NCI-H1048 (cell line): ENCODE data around the gene ULK4.
"Not testable (repeated sequence)": the region's sequence is repeated elsewhere in the genome, so short reads cannot be mapped to it uniquely, and the experiment has no call there.

Source experiments
- DNase-seq: peaks from one replicate; lab custom pipeline; 2025; lab: John Stamatoyannopoulos, UW

Gene ULK4

DNA sequence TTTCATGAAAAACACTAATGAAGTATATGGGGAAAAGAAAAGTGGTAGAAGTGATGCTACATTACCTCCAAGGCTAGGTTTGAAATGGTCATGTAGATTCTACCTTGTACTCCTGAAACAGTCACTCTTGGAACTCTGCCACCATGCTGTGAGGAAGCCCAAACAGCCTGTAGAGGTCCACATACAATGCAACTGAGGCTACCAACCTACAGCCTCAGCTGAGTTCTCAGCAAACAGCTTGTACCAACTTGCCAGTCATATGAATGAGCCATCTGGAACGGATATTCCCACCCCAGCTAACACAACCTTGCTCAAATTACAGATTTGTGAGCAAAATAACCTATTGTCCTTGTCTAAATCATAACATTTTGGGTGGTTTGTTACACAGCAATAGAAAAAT, 193.5 kb downstream of the ULK4 start:
- no peak for DNase-seq

DNA sequence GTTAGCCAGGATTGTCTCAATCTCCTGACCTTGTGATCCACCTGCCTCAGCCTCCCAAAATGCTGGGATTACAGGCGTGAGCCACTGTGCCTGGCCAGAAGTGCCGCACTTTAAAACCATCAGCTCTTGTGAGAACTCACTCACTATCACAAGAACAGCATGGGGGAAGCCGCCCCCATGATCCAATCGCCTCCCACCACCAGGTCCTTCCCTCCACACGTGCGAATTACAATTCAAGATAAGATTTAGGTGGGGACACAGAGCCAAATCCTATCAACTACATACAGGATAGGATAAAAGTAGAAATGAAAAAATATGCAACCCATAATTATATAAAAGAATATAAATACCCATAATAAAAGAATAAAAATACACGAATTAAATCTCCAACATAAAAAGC, 199.0 kb downstream of the ULK4 start:
- not testable (repeated sequence) for DNase-seq

DNA sequence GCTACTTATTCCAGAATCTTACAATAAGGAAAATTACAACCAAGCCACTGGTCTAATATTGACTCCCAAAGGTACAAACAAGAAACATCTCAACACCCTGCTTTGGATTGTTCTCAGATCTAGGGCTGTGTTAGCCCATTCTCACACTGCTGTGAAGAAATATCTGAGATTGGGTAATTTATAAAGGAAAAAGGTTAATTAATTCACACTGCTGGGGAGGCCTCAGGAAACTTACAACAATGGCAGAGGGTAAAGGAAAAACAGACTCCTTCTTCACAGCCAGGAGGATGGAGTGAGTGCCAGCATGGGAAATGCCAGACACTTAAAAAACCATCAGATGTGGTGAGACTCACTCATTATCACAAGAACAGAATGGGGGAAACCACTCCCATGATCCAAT, 208.3 kb downstream of the ULK4 start:
- DNase-seq = no peak

DNA sequence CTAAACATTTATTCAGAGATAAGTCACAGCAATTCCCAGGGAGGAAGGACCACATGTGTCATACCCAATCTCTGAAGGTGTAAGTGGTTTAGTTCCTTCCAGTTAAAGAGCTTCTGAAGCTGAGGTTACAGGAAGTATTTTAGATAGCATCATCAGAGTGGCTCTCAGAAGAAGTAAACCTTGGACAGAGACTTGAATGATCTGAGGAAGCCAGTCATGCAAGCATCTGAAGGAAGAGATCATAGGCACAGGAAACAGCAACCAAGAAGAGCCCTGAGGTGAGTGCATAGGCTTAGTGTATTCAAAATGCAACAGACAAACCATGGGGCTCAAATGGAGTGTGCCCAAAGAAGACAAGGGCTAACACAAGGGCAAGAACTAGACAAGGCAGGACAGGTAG, 210.3 kb downstream of the ULK4 start:
- DNase-seq = no peak

DNA sequence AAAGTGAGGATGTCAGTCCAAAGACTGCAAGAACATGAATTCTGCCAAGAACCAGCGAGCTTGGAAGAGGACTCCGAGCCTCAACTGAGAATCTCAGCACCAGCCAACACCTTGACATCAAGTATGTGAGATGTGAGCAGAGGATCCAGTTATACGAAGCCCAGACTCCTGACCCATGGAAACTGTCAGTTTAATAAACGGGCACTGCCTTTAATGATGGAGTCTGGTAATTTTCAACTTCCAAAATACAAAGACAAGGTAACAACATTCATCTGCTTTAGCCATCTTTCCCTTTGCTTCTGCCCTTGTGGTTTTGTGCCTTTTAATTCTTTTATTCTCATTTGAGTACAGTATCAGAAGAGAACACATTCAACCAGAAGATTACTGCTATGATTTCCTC, 211.9 kb downstream of the ULK4 start:
- no peak for DNase-seq

DNA sequence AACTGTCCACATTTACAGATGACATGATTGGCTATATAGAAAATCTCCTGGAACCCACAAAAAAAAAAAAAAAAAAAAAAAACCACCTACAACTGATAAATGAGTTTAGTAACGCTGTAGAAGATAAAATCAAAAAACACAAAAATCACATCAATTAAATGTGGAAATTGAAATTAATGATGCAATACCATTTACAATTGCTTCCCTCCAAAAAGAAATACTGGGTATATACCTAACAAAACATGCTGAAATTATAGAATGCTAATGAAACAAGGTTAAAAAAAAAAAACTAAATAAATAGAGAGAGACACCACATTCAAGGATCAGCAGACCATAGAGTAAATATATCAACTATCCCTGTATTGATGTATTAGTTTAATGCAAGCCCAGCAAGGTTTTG, 215.7 kb downstream of the ULK4 start:
- no peak for DNase-seq

DNA sequence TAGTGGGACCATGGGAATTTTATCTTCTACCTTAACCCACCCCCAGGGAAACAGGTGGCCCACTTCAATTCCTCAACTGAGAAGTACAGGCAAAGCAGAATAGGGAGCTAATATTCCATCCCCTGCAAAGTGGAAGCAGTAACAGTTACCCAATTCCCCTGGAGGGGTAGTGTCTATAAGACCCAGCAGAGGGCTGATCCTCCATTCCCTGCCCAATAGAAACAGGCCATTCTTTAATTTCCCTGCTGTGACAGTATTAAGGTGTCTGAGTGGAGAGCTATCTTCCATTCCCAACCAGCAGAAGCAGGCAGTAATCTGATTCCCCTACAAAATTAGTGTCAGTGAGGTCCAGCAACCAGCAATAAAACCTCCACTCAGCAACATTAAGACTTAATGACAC, 219.8 kb downstream of the ULK4 start:
- DNase-seq = no peak

DNA sequence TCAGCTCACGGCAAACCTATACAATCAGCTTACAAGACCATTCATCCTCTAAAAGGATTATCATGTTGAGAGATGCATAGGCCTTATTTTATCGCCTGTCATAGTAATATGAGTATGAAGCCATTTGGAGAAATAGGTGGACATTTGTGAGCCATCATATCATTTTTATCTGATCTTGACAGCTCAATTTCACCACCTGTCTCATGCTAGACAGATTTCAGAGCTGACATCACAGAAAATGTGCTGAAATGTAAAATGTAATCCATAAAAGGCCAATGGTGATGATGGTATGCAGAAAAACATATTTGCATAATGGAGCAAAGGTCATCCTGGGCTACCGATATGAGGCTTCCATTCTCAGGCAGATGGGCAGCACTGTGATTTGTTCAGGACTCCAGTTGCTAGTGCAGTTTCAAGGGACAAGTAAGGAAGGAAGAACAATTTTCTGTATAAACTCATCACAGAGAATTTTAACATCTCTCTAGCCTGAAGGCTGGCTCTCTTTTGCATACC, 221.5 kb downstream of the ULK4 start:
- no peak for DNase-seq

DNA sequence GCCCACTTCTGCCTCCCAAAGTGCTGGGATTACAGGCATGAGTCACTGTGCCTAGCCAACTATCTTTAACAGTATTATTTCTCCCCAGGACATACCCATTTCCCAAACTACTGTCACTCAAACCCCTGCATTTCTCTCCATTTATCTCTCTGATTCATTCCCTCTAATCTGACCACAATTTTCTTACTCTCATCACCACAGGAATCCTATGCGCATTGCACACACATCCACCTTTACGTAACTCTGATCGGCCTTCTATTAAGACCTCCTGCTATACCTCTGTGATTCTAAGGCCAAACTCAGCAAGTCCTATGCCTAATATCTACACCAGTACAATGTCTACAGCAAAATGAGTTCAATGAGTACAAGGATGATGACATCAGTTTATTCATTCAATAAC, 235.0 kb downstream of the ULK4 start:
- no peak for DNase-seq

DNA sequence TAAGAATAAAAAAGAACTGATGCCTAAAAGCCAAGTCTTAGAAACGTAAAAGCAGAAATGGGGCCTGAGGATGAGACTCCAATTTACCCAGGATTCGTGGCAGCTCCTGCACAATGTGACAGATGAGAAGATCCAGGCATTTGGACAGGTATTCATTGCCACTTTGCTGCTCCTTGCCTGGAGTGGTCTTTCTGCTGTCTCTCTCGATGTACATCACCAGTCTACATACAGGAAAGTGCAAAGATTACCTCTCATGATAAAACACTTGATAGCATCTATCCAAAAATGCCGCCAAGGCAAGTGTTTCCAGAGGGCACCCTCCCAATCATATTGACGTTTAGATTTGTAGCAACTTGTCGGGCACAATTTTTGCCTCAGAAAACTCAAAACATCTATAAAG, 244.3 kb downstream of the ULK4 start:
- DNase-seq = no peak

DNA sequence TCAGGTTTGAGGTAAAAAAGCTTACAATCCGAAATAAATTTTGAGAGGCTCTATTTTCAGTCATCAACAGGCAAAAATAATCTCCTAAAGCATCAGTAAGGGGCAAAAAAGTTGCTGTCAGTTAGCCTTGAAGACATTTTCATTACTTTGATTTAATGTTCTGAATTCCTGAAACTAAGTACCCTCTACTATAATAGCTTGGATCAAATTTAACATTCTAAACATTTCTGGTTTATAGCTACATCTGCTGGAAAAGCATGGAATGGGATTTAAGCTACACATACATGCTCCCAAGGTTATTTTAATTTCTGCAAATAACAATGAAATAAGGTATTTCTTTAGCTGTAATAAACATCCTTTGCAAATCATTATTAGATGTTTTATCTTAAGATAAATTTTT, 245.4 kb downstream of the ULK4 start:
- DNase-seq = no peak

DNA sequence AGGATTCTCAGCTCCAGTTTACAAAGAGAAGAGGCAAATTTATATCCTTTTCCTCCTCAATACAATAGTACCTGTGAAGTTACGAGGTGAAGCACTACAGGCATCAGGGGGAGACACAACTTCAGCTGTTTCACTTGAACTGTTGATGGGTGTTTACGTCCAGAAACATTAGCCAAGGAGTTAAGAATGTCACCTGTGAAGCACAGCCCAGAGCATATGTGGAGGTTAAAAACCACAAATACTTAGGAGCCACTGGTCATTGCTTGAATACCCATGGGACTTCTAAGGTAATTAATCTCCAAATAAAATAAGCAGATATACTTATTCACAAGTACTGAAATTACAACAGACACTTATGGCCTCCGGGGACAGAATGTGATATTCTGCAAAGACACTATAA, 246.5 kb downstream of the ULK4 start:
- no peak for DNase-seq

DNA sequence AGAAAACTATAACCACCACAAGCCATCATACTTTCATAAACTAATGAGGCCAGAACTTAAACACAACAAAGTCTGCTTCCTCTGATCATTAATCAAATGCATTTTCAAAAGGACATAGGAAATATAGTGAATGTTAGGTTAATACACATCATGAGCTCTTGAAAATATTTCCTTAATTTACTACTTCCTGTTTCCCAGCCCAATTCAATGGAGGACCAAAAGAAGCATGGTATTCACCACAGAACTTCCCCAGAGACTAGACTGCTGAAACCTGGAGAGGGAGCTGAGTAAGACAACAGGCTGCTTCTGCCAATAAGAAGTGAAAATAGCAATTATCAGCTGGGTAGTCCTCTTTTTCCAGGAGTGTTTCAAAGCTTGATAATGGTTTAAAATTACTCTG, 250.3 kb downstream of the ULK4 start:
- no peak for DNase-seq

DNA sequence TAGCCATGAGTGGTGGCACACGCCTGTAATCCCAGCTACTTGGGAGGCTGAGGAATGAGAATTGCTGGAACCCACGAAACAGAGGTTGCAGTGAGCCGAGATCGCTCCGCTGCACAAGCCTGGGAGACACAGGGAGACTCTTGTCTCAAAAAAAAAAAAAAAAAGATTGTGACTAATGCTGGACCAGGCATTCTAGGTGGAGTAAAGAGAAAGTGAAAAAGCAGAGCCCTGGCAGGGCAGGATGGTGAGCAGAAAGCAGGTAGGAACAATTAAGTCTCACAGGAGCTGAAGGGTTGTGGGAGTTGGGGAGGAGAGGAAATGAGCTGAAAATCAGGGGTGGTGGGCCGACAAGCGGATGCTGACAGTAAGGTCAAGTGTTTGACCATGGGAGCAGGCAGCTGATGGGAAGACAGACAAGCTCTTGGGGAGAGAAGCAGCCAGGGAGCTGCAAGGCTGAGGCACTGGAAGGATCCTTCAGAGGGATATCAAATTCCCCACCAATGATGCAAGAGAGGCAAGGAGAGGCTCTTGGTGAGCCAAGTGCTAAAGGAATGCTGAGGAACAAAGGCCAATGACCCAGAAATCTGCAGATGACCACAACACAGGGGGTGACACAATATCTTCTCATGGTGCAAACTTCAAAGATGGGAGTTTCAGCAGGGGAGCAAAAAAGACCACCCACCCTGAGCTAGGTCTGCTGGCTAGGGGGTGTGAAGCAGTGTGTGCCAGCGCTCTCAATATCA, 251.1 kb downstream of the ULK4 start:
- no peak for DNase-seq

DNA sequence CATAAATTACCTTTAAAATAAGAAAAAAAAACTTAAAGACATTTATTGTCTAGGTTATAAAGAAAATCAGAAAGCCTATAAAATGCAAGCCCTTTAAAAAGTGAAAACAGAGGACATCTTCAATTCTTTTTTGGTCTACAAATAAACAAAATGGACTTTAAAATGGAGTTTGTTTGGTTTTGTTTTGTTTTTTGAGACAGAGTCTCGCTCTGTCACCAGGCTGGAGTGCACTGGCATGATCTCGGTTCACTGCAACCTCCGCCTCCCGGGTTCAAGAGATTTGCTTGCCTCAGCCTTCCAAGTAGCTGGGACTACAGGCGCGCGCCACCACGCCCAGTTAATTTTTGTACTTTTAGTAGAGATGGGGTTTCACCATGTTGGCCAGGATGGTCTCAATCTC, 252.7 kb downstream of the ULK4 start:
- DNase-seq = not testable (repeated sequence)

DNA sequence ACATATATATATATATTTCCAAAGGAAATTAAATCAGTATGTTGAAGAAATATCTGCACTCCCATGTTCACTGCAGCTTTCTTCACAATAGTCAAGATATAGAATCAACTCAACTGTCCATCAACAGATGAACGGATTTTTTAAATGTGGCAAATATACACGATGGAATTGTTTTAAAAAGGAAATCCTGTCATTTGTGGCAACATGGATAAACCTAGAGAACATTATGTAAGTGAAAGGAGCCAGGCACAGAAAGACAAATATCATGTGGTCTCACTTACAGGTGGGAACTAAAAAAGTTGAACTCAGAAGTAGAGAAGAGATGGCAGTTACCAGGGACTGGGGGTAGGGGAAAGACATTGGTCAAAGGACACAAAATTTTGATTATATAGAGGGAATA, 253.7 kb downstream of the ULK4 start:
- DNase-seq = no peak

DNA sequence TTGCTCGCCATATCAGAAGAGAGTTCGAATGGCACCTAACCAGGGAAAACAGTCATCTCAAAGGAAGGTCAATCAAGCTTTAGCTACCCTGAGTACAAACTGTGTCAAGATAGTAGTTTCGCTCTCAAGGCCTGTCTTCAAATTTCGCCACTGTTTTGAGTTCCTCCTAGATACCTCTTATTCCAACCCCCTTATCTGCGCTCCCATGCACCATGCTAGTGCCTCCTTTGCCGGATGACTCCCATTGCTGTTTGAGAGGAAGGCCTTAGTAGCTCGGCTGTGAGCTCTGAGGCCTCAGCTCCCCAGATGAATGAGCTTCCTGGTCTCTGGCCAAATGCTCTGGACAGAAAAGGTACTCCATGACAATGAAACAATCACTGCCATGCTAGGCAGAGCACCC, 256.0 kb downstream of the ULK4 start:
- DNase-seq = no peak

DNA sequence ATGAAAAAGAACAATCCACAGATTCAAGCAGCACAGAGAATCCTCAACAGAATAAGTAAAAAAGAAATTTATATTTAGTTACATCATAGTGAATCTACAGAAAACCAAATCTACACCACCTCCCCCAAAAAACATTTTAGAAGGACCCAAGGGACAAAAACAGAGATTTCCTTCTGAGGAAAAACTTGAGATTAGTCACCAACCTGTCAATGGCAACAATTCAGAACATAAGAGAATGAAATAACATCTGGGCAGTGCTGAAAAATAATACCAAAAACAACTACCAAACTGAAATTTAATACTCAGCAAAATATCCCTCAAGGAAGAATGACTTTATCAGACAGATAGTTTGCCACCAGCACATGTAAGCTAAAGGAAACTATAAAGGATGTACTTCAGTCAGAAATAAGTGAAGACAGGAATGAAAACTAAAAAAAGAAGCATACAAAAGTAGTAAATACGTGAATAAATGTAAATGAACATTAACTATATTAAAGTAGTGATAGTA, 260.7 kb downstream of the ULK4 start:
- DNase-seq = no peak

DNA sequence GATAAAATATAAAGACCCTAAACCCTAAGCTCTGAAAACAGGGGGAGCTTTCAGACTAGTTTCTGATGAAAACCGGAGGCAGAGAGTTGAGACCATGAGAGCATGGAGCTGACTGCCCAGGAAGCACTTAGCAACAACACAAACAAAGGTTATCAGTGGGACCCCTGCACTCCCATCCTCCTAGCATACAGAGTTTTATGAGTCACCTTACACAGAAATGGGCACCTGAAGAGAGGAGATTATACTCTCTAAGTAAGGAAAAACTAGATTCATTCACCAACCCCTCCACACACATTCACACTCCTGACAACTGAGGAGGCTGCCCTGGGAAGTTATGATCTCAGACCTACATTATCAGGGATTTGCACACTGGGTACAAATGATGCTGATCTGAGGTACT, 261.7 kb downstream of the ULK4 start:
- no peak for DNase-seq

DNA sequence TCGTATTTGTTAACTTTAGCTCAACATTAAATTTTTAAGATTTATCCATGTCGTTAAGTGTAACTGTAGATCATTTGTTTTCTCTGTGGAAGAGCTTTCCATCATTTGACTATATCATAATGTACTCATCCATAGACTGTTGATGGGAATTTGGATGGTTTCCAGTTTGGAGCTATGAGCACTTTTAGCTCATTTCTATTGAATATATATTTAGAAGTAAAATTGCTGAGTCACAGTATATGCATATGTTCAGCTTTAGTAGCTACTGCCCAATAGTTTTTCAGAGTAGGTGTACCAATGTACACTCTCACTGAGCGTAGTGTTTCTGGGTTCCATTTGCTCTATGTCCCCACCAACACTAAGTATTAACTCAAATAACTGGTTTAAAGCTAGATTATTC, 263.0 kb downstream of the ULK4 start:
- no peak for DNase-seq

DNA sequence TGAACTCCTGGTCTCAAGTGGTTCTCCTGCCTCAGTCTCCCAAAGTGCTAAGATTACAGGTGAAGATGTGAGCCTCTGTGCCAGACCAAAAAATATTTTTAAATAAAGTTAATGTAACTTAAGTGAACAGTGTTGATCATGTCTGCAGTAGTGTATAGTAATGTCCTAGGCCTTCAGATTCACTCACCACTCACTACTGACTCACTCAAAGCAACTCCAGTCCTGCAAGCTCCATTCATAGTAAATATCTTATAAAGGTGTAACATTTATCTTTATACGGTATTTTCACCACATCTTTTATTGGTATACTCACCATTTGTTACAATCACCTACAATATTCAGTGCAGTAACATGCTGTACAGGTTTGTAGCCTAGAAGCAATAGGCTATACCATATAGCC, 264.2 kb downstream of the ULK4 start:
- no peak for DNase-seq

DNA sequence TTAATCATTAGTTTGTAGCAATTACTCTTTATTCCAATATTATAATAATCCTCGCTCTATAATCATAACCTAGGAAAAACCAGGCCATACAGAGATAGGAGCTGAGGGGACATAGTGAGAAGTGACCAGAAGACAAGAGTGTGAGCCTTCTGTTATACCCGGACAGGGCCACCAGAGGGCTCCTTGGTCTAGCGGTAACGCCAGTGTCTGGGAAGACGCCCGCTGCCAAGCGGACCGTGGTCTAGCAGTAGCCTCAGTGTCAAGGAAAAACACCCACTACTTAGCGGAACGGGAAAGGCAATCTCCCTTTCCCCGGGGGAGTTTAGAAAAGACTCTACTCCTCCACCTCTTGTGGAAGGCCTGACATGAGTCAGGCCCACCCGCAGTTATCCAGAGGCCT, 266.1 kb downstream of the ULK4 start:
- DNase-seq = not testable (repeated sequence)

DNA sequence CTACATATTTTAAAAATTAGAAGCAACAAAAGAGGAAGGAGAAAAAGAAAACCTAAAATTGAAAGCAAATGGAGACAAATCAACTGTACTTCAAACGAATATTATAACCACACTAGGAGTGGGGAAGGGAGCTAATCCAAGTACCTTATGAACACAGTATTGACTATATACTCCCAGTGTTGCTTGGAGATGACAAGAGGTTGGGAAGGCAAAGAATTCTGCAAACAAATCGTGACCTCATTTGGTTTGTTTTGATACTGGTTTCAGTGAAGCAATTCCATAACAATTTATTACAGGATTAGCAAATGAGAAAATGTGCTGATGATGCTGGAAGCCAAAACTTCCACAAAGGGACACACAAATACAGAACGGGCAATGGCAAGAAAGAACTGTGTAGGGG, 268.1 kb downstream of the ULK4 start:
- DNase-seq = no peak
